OCI-LY3 (cell line): ENCODE data around the gene SESN3.
A peak's percentile ranks its signal among the peaks of the same experiment; 100 is the strongest.

Source experiments
- CTCF ChIP-seq: fragments of 200-600, 300-600 bp; sonication (generic); IDR thresholded peaks from 2 replicates; pipeline ENCODE4 v1.5.1; 2014; ENCODE audit warnings: antibody characterized with exemption, low read length, low read depth
- EZH2phosphoT487 ChIP-seq: fragments of 200-600 bp; shearing (Covaris generic); IDR thresholded peaks from 2 replicates; pipeline ENCODE4 v1.6.1; 2018; ENCODE audit warnings: antibody characterized with exemption, mixed run types, low read depth

DNA sequence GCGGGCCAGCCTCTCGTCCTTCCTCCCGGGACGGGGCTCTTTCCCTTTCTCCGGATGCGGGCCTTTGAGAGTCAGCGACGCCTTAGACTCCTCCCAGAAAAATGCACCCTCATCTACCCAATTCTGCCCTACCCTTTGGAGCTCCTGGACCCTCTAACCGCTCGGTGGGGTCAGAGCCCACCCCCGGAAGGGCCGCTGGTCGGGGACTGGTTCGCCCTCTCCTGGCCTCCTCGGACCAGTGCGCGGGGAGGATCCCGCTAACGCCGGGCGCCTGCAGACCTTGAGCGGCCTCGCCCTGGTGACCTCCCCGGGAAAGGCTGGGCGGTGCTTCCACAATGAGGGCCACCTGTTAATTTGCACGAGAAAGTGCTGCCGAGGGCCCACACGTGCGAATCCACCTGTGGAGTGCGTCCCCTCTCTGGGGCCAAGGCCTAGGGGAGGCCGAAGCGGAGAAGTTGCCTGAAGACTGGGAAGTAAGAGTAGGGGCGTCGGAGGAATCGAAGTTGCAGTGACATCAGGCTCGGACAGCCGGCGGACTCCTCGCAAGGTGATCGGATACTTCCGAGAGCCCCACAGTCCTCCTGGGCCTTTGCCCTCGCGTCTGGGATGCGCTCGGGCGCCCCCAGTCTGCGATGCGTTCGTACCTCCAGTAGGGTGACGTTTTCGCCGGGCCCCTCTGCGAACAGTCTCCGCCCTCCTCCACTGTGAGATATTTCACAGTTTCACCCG lies 79.9 kb downstream of the SESN3 start:
- TF ChIP-seq CTCF: peak; percentile 50
- no peak for TF ChIP-seq EZH2phosphoT487
